NT2/D1 (cell line): ENCODE results near the gene GRID2.

ENCODE experiments used
- SUZ12 ChIP-seq: IDR thresholded peaks from 2 replicates; pipeline ENCODE4 v1.6.1; 2011; ENCODE audit not compliant: insufficient read length, insufficient read depth; ENCODE audit errors: extremely low read depth
- YY1 ChIP-seq: IDR thresholded peaks from 2 replicates; pipeline ENCODE4 v1.6.1; 2011; ENCODE audit not compliant: insufficient read length, insufficient read depth
- ZNF274 ChIP-seq: IDR thresholded peaks from 2 replicates; pipeline ENCODE4 v1.6.1; 2011; ENCODE audit warnings: mild to moderate bottlenecking, low read depth, low read length

- TF ChIP-seq YY1 (no peak), ZNF274 (no peak), SUZ12 (no peak)
Measured at GRCh38 chr4:92599044-92599443, 295.3 kb downstream of the GRID2 start.
